HCT116 (cell line): ENCODE results near the gene FBLL1. TPM values are rescaled to one million over a fixed set of nuclear protein-coding genes. Genes with fewer than 3 reads are reported as not detected.

Experiments
- ATAC-seq: fragments of 200-7000 bp; cut with Tn5 transposase; 2 replicates; pipeline ENCODE4 v1.9.1; 2020; ENCODE audit warnings: mild to moderate bottlenecking, moderate library complexity
- BruUV-seq: library from RNA; stranded (reverse); fragments of 400-500 nt; replicated peaks from 2 replicates; lab custom pipeline; 2021; lab: Mats Ljungman, UMichigan
- CTCF ChIA-PET: fragments of 300-600 bp; sonication (Branson Sonifier 250); formaldehyde crosslinking; loops from one replicate; lab custom pipeline; 2021; ENCODE audit warnings: antibody characterized with exemption; lab: Charles Lee
- POLR2A ChIA-PET: fragments of 300-600, 350-600 bp; sonication (Branson Sonifier 250); formaldehyde crosslinking; loops from one replicate; lab custom pipeline; 2021; ENCODE audit warnings: antibody characterized with exemption; lab: Charles Lee
- RAD21 ChIA-PET, 2 experiments: fragments of 300-600 bp; sonication (Branson Sonifier 250); formaldehyde crosslinking; loops; one replicate each; lab custom pipeline; 2023; ENCODE audit warnings: low total read pairs in 2 of 2; ENCODE audit not compliant: uncharacterized antibody in 2 of 2, unreplicated experiment in 2 of 2, low non-redundant PET in 1 of 2; lab: Charles Lee
- DNase-seq: peaks from one replicate; pipeline ENCODE4 v3.0.0-alpha.2; 2010; ENCODE audit warnings: low read depth, low spot score
- H2AFZ ChIP-seq: fragments of 200-600 bp; shearing (Covaris generic), sonication (generic); 2 replicates; pipeline ENCODE4 v1.6.1; 2017; ENCODE audit warnings: low read depth, mixed run types, mixed read lengths, antibody characterized with exemption, low read length; ENCODE audit not compliant: poor library complexity, severe bottlenecking
- H3K27ac ChIP-seq: 2 replicates; pipeline ENCODE4 v1.5.1; 2012; ENCODE audit warnings: low read depth, low read length
- H3K27me3 ChIP-seq: fragments of 200-600 bp; sonication (generic); 2 replicates; pipeline ENCODE4 v1.6.1; 2016; ENCODE audit warnings: mixed run types, low read length, mixed read lengths; ENCODE audit not compliant: insufficient read depth
- H3K36me3 ChIP-seq, 2 experiments: fragments of 200-500 bp in 1 of 2; fragments of 200-600 bp in 1 of 2; sonication (Bioruptor generic) in 1 of 2; sonication (generic) in 1 of 2; 2 replicates each; pipeline versions ENCODE4 v1.5.1 to v1.6.1; 2014 to 2016; ENCODE audit warnings: low read length in 2 of 2, inconsistent platforms in 1 of 2, mixed read lengths in 1 of 2, mixed run types in 1 of 2; ENCODE audit not compliant: insufficient read depth in 2 of 2, control insufficient read depth in 1 of 2
- H3K4me1 ChIP-seq, 2 experiments: fragments of 200-600 bp in 1 of 2; sonication (generic) in 1 of 2; 2 replicates each; pipeline versions ENCODE4 v1.5.1 to v1.6.1; 2012 to 2017; ENCODE audit warnings: low read length in 2 of 2, inconsistent platforms in 1 of 2, mild to moderate bottlenecking in 1 of 2, mixed read lengths in 1 of 2, mixed run types in 1 of 2, moderate library complexity in 1 of 2; ENCODE audit not compliant: insufficient read depth in 2 of 2, control insufficient read depth in 1 of 2
- H3K4me2 ChIP-seq: fragments of 200-600 bp; sonication (generic); 2 replicates; pipeline ENCODE4 v1.6.1; 2017; ENCODE audit warnings: mixed run types, low read length, mixed read lengths
- H3K4me3 ChIP-seq, 2 experiments: fragments of 200-600 bp in 1 of 2; sonication (generic) in 1 of 2; replicated peaks in 1 of 2; 2 replicates each; pipeline ENCODE4 v1.5.1; 2011 to 2016; ENCODE audit warnings: low read length in 2 of 2, control low read depth in 1 of 2, low read depth in 1 of 2, mild to moderate bottlenecking in 1 of 2, mixed read lengths in 1 of 2, mixed run types in 1 of 2
- H3K79me2 ChIP-seq: fragments of 200-600 bp; sonication (generic); 2 replicates; pipeline ENCODE4 v1.6.1; 2017; ENCODE audit warnings: mild to moderate bottlenecking, mixed run types, low read length, moderate library complexity, mixed read lengths; ENCODE audit not compliant: insufficient read depth
- H3K9ac ChIP-seq: fragments of 200-600 bp; sonication (generic); 2 replicates; pipeline ENCODE4 v1.6.1; 2016; ENCODE audit warnings: low read length, mixed read lengths
- H3K9me2 ChIP-seq: fragments of 200-600 bp; sonication (generic), shearing (Covaris generic); 2 replicates; pipeline ENCODE4 v1.6.1; 2017; ENCODE audit warnings: mixed run types, mild to moderate bottlenecking, moderate library complexity; ENCODE audit not compliant: insufficient read depth
- H3K9me3 ChIP-seq, 2 experiments: fragments of 200-500 bp in 1 of 2; fragments of 200-600 bp in 1 of 2; sonication (Bioruptor generic) in 1 of 2; sonication (generic) in 1 of 2; 2 replicates each; pipeline ENCODE4 v1.6.1; 2014 to 2017; ENCODE audit warnings: low read length in 2 of 2, mixed read lengths in 2 of 2, inconsistent platforms in 1 of 2, low read depth in 1 of 2, mild to moderate bottlenecking in 1 of 2, mixed run types in 1 of 2, moderate library complexity in 1 of 2; ENCODE audit not compliant: control insufficient read depth in 1 of 2, insufficient read depth in 1 of 2
- H4K20me1 ChIP-seq: fragments of 200-600 bp; sonication (generic), shearing (Covaris generic); 2 replicates; pipeline ENCODE4 v1.6.1; 2017; ENCODE audit warnings: mixed run types, mild to moderate bottlenecking, moderate library complexity; ENCODE audit not compliant: insufficient read depth
- ATF3 ChIP-seq: IDR thresholded peaks from 2 replicates; pipeline ENCODE4 v1.6.1; 2012
- CBX3 ChIP-seq: IDR thresholded peaks from 2 replicates; pipeline ENCODE4 v1.6.1; 2012; ENCODE audit warnings: low read depth
- CEBPB ChIP-seq: IDR thresholded peaks from 2 replicates; pipeline ENCODE4 v1.6.1; 2012; ENCODE audit warnings: low read depth
- CTCF ChIP-seq, 3 experiments: fragments of 200-600 bp in 1 of 3; sonication (generic) in 1 of 3; IDR thresholded peaks in 2 of 3; conservative IDR thresholded peaks in 1 of 3; 2 replicates each; pipeline ENCODE4 v1.5.1; 2012 to 2017; ENCODE audit warnings: low read depth in 2 of 3, low read length in 2 of 3, antibody characterized with exemption in 1 of 3, borderline replicate concordance in 1 of 3, control low read depth in 1 of 3, mild to moderate bottlenecking in 1 of 3, mixed read lengths in 1 of 3, mixed run types in 1 of 3, moderate library complexity in 1 of 3; ENCODE audit not compliant: insufficient read depth in 1 of 3
- EGR1 ChIP-seq: IDR thresholded peaks from 2 replicates; pipeline ENCODE4 v1.6.1; 2012; ENCODE audit warnings: low read depth
- ELF1 ChIP-seq: IDR thresholded peaks from 2 replicates; pipeline ENCODE4 v1.6.1; 2012; ENCODE audit warnings: low read depth, borderline replicate concordance
- EZH2 ChIP-seq: fragments of 200-600 bp; sonication (generic); IDR thresholded peaks from 2 replicates; pipeline ENCODE4 v1.6.1; 2017; ENCODE audit warnings: antibody characterized with exemption, mixed run types
- JUND ChIP-seq: IDR thresholded peaks from 2 replicates; pipeline ENCODE4 v1.6.1; 2012
- MAX ChIP-seq: IDR thresholded peaks from 2 replicates; pipeline ENCODE4 v1.6.1; 2012
- POLR2AphosphoS5 ChIP-seq: IDR thresholded peaks from 2 replicates; pipeline ENCODE4 v1.6.1; 2011; ENCODE audit warnings: mild to moderate bottlenecking, low read depth, low read length, moderate library complexity
- RAD21 ChIP-seq: IDR thresholded peaks from 2 replicates; pipeline ENCODE4 v1.6.1; 2012; ENCODE audit warnings: low read depth, mild to moderate bottlenecking
- REST ChIP-seq: IDR thresholded peaks from 2 replicates; pipeline ENCODE4 v1.6.1; 2012; ENCODE audit warnings: low read depth
- SIN3A ChIP-seq: IDR thresholded peaks from 2 replicates; pipeline ENCODE4 v1.6.1; 2012; ENCODE audit warnings: low read depth
- SP1 ChIP-seq: IDR thresholded peaks from 2 replicates; pipeline ENCODE4 v1.6.1; 2012; ENCODE audit warnings: low read depth
- TCF7L2 ChIP-seq: IDR thresholded peaks from 2 replicates; pipeline ENCODE4 v1.7.0; 2011; ENCODE audit warnings: borderline replicate concordance, inconsistent platforms; ENCODE audit not compliant: insufficient read depth, insufficient read length; ENCODE audit errors: extremely low read depth
- YY1 ChIP-seq: IDR thresholded peaks from 2 replicates; pipeline ENCODE4 v1.6.1; 2011; ENCODE audit warnings: low read length, low read depth, moderate library complexity, mild to moderate bottlenecking; ENCODE audit not compliant: insufficient replicate concordance; ENCODE audit errors: extremely low read depth
- ZFX ChIP-seq: fragments of 450-650 bp; IDR thresholded peaks from 2 replicates; pipeline ENCODE4 v1.6.1; 2017
- ZNF274 ChIP-seq: fragments of 200-500 bp; sonication (Bioruptor generic); IDR thresholded peaks from 2 replicates; pipeline ENCODE4 v1.6.1; 2014; ENCODE audit warnings: mild to moderate bottlenecking, low read depth, low read length, inconsistent platforms
- intact Hi-C: fragments of 100-400 bp; cut with micrococcal nuclease; formaldehyde crosslinking; loops from 2 replicates; pipeline ENCODE4 v1.10.0; 2022
- total RNA-seq: library from RNA; stranded (reverse); gene quantifications from one replicate; pipeline ENCODE4 v1.2.1, GENCODE V29; 2021; ENCODE audit not compliant: unreplicated experiment

FBLL1 gene
- total RNA-seq, 1 experiment from 2014 or later, result 0.15 TPM

- no TSS peak for BruUV-seq
- Histone ChIP-seq H3K36me3 (peaks cover 5 to 14% of the 10 kb centered on the region in 2 experiments; a peak in 2 of 4 replicates), H3K27me3 (no peaks in the 10 kb centered on the region), H3K79me2 (peaks cover 27% of the 10 kb centered on the region), H4K20me1 (no peaks in the 10 kb centered on the region), H3K9ac (no peak overlapping the region), H3K4me1 (no peaks in the 10 kb centered on the region), H3K4me3 (no peak overlapping the region), H3K27ac (no peak overlapping the region), H3K9me3 (no peaks in the 10 kb centered on the region), H3K9me2 (no peaks in the 10 kb centered on the region; the same call in 1 of the 2 replicates), H2AFZ (no peak overlapping the region), H3K4me2 (no peak overlapping the region)
- ChIA-PET RAD21 (no interaction called here), CTCF (no interaction called here), POLR2A (no interaction called here)
- DNase-seq, result no peak
- no peak for ATAC-seq
- intact Hi-C loops, result no loop called here
- TF ChIP-seq POLR2AphosphoS5 (no peak), RAD21 (no peak), CBX3 (no peak), EGR1 (no peak), MAX (no peak), REST (no peak), JUND (no peak), EZH2 (no peak), SP1 (no peak), ATF3 (no peak), CTCF (IDR thresholded peaks at IDR 0.05 in 2 of 3, conservative IDR thresholded peaks at IDR 0.05 in 1 of 3; ENCODE audit: borderline replicate concordance in 1 of 3, insufficient read depth in 1 of 3, low read depth in 2 of 3, low read length in 2 of 3) (no peak), ZFX (no peak), TCF7L2 (no peak), ELF1 (no peak), YY1 (no peak), CEBPB (no peak), SIN3A (no peak), ZNF274 (no peak)
These were observed 20.4 kb downstream of the FBLL1 start for GRCh38 chr5:168549554-168549953.
